H4 (cell line): ENCODE results near the gene METTL2A. TPM values are rescaled to one million over a fixed set of nuclear protein-coding genes. Genes with fewer than 3 reads are reported as not detected.
"Not testable (repeated sequence)": the region's sequence is repeated elsewhere in the genome, so short reads cannot be mapped to it uniquely, and the experiment has no call there.

Experiments
- DNase-seq: peaks from one replicate; pipeline ENCODE4 v3.0.0-alpha.2; 2015; ENCODE audit warnings: low spot score
- total RNA-seq: library from RNA; depleted of rRNA; stranded (reverse); fragments of >200 nt; shearing (Covaris generic); gene quantifications from 2 replicates; pipeline ENCODE4 v1.2.3, GENCODE V29; 2014; rRNA removed

Gene METTL2A
- total RNA-seq, 1 experiment from 2014 or later, result 19.8 TPM

- not testable (repeated sequence) for DNase-seq
These were observed 47.7 kb downstream of the METTL2A start for GRCh38 chr17:62471380-62471880.

GRCh38 chr17:62473030-62473982 is 49.6 kb downstream of the METTL2A start:
- not testable (repeated sequence) for DNase-seq

- DNase-seq, result not testable (repeated sequence)
These were observed 53.4 kb downstream of the METTL2A start for GRCh38 chr17:62477111-62477510.

GRCh38 chr17:62477718-62478408 is 54.2 kb downstream of the METTL2A start:
- not testable (repeated sequence) for DNase-seq

GRCh38 chr17:62478424-62478879 is 54.8 kb downstream of the METTL2A start, which contains the start of gene TLK2:
Gene TLK2, plus strand, starts transcription at chr17:62478825. Its CDS starts 2,301 bp downstream, at chr17:62481126.
- DNase-seq, result peak; percentile 63

- DNase-seq, result not testable (repeated sequence)
These were observed 55.4 kb downstream of the METTL2A start for GRCh38 chr17:62478880-62479638.

- not testable (repeated sequence) for DNase-seq
These were observed 56.1 kb downstream of the METTL2A start for GRCh38 chr17:62479639-62480258.

- DNase-seq, result not testable (repeated sequence)
These were observed 58.9 kb downstream of the METTL2A start for GRCh38 chr17:62482553-62482952.

GRCh38 chr17:62490990-62491389 is 67.3 kb downstream of the METTL2A start:
- not testable (repeated sequence) for DNase-seq

GRCh38 chr17:62493049-62493655 is 69.5 kb downstream of the METTL2A start:
- DNase-seq, result not testable (repeated sequence)

GRCh38 chr17:62494073-62494472 is 70.4 kb downstream of the METTL2A start:
- not testable (repeated sequence) for DNase-seq

- not testable (repeated sequence) for DNase-seq
These were observed 72.6 kb downstream of the METTL2A start for GRCh38 chr17:62496344-62496743.

GRCh38 chr17:62498796-62499195 is 75.1 kb downstream of the METTL2A start:
- not testable (repeated sequence) for DNase-seq

Other genes with a start within 250 kb of the METTL2A start
- gene EFCAB3, start 43.3 kb upstream of the METTL2A start, total RNA-seq, result not detected in 2 replicates
- gene TLK2, start 54.9 kb downstream of the METTL2A start, total RNA-seq, result 29.1 and 33.4 TPM in 2 replicates
- 73.3 and 79.9 TPM in 2 replicates for gene MRC2, start 203.8 kb downstream of the METTL2A start, total RNA-seq